Measurements from ENCODE around the gene NRF1. TPM values are rescaled to one million over a fixed set of nuclear protein-coding genes. Genes with fewer than 3 reads are reported as not detected.

NRF1 gene
- total and polyA plus RNA-seq, 2 of the 8 experiments (the other 6 are each of a cell fraction or from before 2014, with no cell fraction given), result 18.2 to 21.4 TPM

GRCh38 chr7:129606803-129607202, 4.7 kb upstream of the NRF1 start (continued):
- TF ChIP-seq, protein P1, sequence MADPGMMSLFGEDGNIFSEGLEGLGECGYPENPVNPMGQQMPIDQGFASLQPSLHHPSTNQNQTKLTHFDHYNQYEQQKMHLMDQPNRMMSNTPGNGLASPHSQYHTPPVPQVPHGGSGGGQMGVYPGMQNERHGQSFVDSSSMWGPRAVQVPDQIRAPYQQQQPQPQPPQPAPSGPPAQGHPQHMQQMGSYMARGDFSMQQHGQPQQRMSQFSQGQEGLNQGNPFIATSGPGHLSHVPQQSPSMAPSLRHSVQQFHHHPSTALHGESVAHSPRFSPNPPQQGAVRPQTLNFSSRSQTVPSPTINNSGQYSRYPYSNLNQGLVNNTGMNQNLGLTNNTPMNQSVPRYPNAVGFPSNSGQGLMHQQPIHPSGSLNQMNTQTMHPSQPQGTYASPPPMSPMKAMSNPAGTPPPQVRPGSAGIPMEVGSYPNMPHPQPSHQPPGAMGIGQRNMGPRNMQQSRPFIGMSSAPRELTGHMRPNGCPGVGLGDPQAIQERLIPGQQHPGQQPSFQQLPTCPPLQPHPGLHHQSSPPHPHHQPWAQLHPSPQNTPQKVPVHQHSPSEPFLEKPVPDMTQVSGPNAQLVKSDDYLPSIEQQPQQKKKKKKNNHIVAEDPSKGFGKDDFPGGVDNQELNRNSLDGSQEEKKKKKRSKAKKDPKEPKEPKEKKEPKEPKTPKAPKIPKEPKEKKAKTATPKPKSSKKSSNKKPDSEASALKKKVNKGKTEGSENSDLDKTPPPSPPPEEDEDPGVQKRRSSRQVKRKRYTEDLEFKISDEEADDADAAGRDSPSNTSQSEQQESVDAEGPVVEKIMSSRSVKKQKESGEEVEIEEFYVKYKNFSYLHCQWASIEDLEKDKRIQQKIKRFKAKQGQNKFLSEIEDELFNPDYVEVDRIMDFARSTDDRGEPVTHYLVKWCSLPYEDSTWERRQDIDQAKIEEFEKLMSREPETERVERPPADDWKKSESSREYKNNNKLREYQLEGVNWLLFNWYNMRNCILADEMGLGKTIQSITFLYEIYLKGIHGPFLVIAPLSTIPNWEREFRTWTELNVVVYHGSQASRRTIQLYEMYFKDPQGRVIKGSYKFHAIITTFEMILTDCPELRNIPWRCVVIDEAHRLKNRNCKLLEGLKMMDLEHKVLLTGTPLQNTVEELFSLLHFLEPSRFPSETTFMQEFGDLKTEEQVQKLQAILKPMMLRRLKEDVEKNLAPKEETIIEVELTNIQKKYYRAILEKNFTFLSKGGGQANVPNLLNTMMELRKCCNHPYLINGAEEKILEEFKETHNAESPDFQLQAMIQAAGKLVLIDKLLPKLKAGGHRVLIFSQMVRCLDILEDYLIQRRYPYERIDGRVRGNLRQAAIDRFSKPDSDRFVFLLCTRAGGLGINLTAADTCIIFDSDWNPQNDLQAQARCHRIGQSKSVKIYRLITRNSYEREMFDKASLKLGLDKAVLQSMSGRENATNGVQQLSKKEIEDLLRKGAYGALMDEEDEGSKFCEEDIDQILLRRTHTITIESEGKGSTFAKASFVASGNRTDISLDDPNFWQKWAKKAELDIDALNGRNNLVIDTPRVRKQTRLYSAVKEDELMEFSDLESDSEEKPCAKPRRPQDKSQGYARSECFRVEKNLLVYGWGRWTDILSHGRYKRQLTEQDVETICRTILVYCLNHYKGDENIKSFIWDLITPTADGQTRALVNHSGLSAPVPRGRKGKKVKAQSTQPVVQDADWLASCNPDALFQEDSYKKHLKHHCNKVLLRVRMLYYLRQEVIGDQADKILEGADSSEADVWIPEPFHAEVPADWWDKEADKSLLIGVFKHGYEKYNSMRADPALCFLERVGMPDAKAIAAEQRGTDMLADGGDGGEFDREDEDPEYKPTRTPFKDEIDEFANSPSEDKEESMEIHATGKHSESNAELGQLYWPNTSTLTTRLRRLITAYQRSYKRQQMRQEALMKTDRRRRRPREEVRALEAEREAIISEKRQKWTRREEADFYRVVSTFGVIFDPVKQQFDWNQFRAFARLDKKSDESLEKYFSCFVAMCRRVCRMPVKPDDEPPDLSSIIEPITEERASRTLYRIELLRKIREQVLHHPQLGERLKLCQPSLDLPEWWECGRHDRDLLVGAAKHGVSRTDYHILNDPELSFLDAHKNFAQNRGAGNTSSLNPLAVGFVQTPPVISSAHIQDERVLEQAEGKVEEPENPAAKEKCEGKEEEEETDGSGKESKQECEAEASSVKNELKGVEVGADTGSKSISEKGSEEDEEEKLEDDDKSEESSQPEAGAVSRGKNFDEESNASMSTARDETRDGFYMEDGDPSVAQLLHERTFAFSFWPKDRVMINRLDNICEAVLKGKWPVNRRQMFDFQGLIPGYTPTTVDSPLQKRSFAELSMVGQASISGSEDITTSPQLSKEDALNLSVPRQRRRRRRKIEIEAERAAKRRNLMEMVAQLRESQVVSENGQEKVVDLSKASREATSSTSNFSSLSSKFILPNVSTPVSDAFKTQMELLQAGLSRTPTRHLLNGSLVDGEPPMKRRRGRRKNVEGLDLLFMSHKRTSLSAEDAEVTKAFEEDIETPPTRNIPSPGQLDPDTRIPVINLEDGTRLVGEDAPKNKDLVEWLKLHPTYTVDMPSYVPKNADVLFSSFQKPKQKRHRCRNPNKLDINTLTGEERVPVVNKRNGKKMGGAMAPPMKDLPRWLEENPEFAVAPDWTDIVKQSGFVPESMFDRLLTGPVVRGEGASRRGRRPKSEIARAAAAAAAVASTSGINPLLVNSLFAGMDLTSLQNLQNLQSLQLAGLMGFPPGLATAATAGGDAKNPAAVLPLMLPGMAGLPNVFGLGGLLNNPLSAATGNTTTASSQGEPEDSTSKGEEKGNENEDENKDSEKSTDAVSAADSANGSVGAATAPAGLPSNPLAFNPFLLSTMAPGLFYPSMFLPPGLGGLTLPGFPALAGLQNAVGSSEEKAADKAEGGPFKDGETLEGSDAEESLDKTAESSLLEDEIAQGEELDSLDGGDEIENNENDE (IDR thresholded peaks at IDR 0.05; ENCODE audit: insufficient replicate concordance, low read length), result no peak
- no peak for TF ChIP-seq RBBP5 (IDR thresholded peaks at IDR 0.05; ENCODE audit: borderline replicate concordance, low read depth, low read length)
- no peak for TF ChIP-seq TAF1 (IDR thresholded peaks at IDR 0.05; ENCODE audit: low read depth, low read length)
- TF ChIP-seq TBP (IDR thresholded peaks at IDR 0.05; ENCODE audit: low read depth, low read length), result no peak
- no peak for TF ChIP-seq CEBPB (IDR thresholded peaks at IDR 0.05; ENCODE audit: low read depth, low read length)
- no peak for TF ChIP-seq POU5F1 (IDR thresholded peaks at IDR 0.05; ENCODE audit: low read depth, low read length)
- TF ChIP-seq RAD21 (IDR thresholded peaks at IDR 0.05 in 1 of 2, conservative IDR thresholded peaks at IDR 0.05 in 1 of 2; ENCODE audit: low read depth in 2 of 2, low read length in 2 of 2), result no peak
- TF ChIP-seq EGR1 (IDR thresholded peaks at IDR 0.05; ENCODE audit: borderline replicate concordance, low read depth, low read length), result no peak
- TF ChIP-seq, protein P2, sequence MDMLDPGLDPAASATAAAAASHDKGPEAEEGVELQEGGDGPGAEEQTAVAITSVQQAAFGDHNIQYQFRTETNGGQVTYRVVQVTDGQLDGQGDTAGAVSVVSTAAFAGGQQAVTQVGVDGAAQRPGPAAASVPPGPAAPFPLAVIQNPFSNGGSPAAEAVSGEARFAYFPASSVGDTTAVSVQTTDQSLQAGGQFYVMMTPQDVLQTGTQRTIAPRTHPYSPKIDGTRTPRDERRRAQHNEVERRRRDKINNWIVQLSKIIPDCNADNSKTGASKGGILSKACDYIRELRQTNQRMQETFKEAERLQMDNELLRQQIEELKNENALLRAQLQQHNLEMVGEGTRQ (IDR thresholded peaks at IDR 0.05; ENCODE audit: low read length), result no peak
- TF ChIP-seq SAP30 (IDR thresholded peaks at IDR 0.05; ENCODE audit: insufficient read depth, insufficient replicate concordance, low read length), result no peak
- no peak for TF ChIP-seq JUND (IDR thresholded peaks at IDR 0.05; ENCODE audit: low read length)
